22Rv1 (cell line): ENCODE measurements around the gene TALDO1.

Source experiments
- CTCF ChIP-seq: fragments of 450-650 bp; IDR thresholded peaks from 2 replicates; pipeline ENCODE4 v1.5.1; 2017; ENCODE audit warnings: mild to moderate bottlenecking
- ZFX ChIP-seq: fragments of 450-650 bp; IDR thresholded peaks from 2 replicates; pipeline ENCODE4 v1.6.1; 2017; ENCODE audit warnings: antibody characterized with exemption, borderline replicate concordance

- no peak for TF ChIP-seq CTCF
- TF ChIP-seq ZFX = no peak
These were observed 32.8 kb downstream of the TALDO1 start for GRCh38 chr11:779955-780532.
